Spleen (tissue), 7 donors: Measurements from ENCODE around the gene MAPK6.

ENCODE experiments used
- CTCF ChIP-seq, 11 experiments: fragments of 200-600 bp in 7 of 11; fragments of 450-650 bp in 4 of 11; sonication (generic) in 4 of 11; IDR thresholded peaks in 8 of 11; conservative IDR thresholded peaks in 3 of 11; 1 replicate in 7 of 11; 2 replicates in 4 of 11; pipeline versions ENCODE4 v1.4.0 to v1.8.0; 2016 to 2021; ENCODE audit warnings: antibody characterized with exemption in 11 of 11, inconsistent platforms in 4 of 11, mild to moderate bottlenecking in 1 of 11
- POLR2AphosphoS5 ChIP-seq, 3 donors: sonication (generic); formaldehyde crosslinking; IDR thresholded peaks; one replicate each; pipeline ENCODE4 v1.5.1; 2017; ENCODE audit warnings: antibody characterized with exemption in 3 of 3
- donor health status: DM: no; HTN: no; CAD: no; lungs with moderate emphysema.
- donor health status: DM: no; HTN: no; CAD: no.
- donor health status: DM: no; HTN: no; CAD: no.

GRCh38 chr15:51969728-51970127 is 49.3 kb upstream of the MAPK6 start:
- TF ChIP-seq CTCF (IDR thresholded peaks at IDR 0.05 in 8 of 11, conservative IDR thresholded peaks at IDR 0.05 in 3 of 11) (no peak), POLR2AphosphoS5 (IDR thresholded peaks at IDR 0.05) (no peak)
